K562 (cell line): Measurements from ENCODE around the gene GRSF1. TPM values are rescaled to one million over a fixed set of nuclear protein-coding genes. Genes with fewer than 3 reads are reported as not detected.

ENCODE experiments used
- CREM ChIP-seq: IDR thresholded peaks from 2 replicates; pipeline ENCODE4 v1.6.1; 2014; ENCODE audit warnings: antibody characterized with exemption, low read depth
- ESRRA ChIP-seq: fragments of 450-650 bp; IDR thresholded peaks from 2 replicates; pipeline ENCODE4 v1.6.1; 2014; ENCODE audit warnings: low read depth, mild to moderate bottlenecking, moderate library complexity, borderline replicate concordance
- FOXJ3 ChIP-seq: sonication (generic); formaldehyde crosslinking; IDR thresholded peaks from 2 replicates; pipeline ENCODE4 v1.4.0; 2020; ENCODE audit warnings: mild to moderate bottlenecking, missing genetic modification reagents
- JUND ChIP-seq, 2 experiments: IDR thresholded peaks; 2 replicates in 1 of 2; 3 replicates in 1 of 2; pipeline ENCODE4 v1.6.1; 2011; ENCODE audit warnings: borderline replicate concordance in 2 of 2, low read depth in 2 of 2, low read length in 2 of 2, improper control_type of control experiment in 1 of 2, missing biosample characterization in 1 of 2, missing genetic modification characterization in 1 of 2, missing genetic modification reagents in 1 of 2
- NR0B1 ChIP-seq: fragments of 450-650 bp; IDR thresholded peaks from one replicate; pipeline ENCODE4 v1.6.1; 2018; ENCODE audit warnings: mild to moderate bottlenecking, moderate library complexity; ENCODE audit not compliant: partially characterized antibody
- NR2C2 ChIP-seq, 2 experiments: fragments of 200-800 bp in 1 of 2; sonication (Bioruptor generic) in 1 of 2; sonication (generic) in 1 of 2; formaldehyde crosslinking in 1 of 2; IDR thresholded peaks; 2 replicates each; pipeline versions ENCODE4 v1.6.1 to v1.8.0; 2016 to 2022; ENCODE audit warnings: mild to moderate bottlenecking in 1 of 2, missing compliant biosample characterization in 1 of 2, missing genetic modification characterization in 1 of 2, missing genetic modification reagents in 1 of 2
- NR3C1 ChIP-seq: sonication (generic); formaldehyde crosslinking; IDR thresholded peaks from 2 replicates; pipeline ENCODE4 v1.8.1; 2022; ENCODE audit warnings: missing genetic modification reagents
- POLR3A ChIP-seq: IDR thresholded peaks from 2 replicates; pipeline ENCODE4 v1.6.1; 2011; ENCODE audit warnings: borderline replicate concordance, mild to moderate bottlenecking, moderate library complexity; ENCODE audit not compliant: insufficient read length, insufficient read depth; ENCODE audit errors: extremely low read depth
- RBBP5 ChIP-seq: fragments of 200-600 bp; sonication (generic); IDR thresholded peaks from 2 replicates; pipeline ENCODE4 v1.6.1; 2012; ENCODE audit warnings: borderline replicate concordance, mild to moderate bottlenecking, low read length, control low read depth, inconsistent platforms; ENCODE audit not compliant: insufficient read depth, poor library complexity, severe bottlenecking
- TAF15 ChIP-seq: fragments of 200-400 bp; formaldehyde crosslinking; IDR thresholded peaks from 2 replicates; pipeline ENCODE4 v1.6.1; 2017; ENCODE audit warnings: mild to moderate bottlenecking, low read depth, low read length, moderate library complexity
- THRA ChIP-seq: fragments of 450-650 bp; IDR thresholded peaks from 2 replicates; pipeline ENCODE4 v1.6.1; 2017; ENCODE audit warnings: mild to moderate bottlenecking, moderate library complexity
- ZBTB49 ChIP-seq: sonication (generic); formaldehyde crosslinking; IDR thresholded peaks from 2 replicates; pipeline ENCODE4 v1.8.0; 2022; ENCODE audit warnings: missing genetic modification reagents, mild to moderate bottlenecking, borderline replicate concordance
- ZHX1 ChIP-seq: fragments of 150-350 bp; conservative IDR thresholded peaks from 2 replicates; pipeline ENCODE4 v1.6.1; 2014; ENCODE audit warnings: low read length
- ZKSCAN1 ChIP-seq: fragments of 150-350 bp; IDR thresholded peaks from 2 replicates; pipeline ENCODE4 v1.6.1; 2016; ENCODE audit warnings: low read depth, low read length
- ZNF655 ChIP-seq: fragments of 250-450 bp; sonication (Bioruptor Pico); IDR thresholded peaks from 2 replicates; pipeline ENCODE4 v1.5.0; 2021
- polyA plus RNA-seq, 8 experiments: library from polyadenylated mRNA; depleted of rRNA in 4 of 8; stranded (reverse) in 5 of 8; unstranded in 3 of 8; fragments of >200 nt; fragmentation: Nextera tagmentation in 2 of 8; fragmentation: Illumina TruSeq in 1 of 8; extraction: Ambion mirVana in 2 of 8; extraction: Trizol in 1 of 8; gene quantifications; 2 replicates each; pipeline versions ENCODE4 v1.2.1 to v1.2.3, GENCODE V29; 2011 to 2014; ENCODE audit warnings: inconsistent platforms in 1 of 8, missing spikeins in 1 of 8
- total RNA-seq, 7 experiments: library from RNA; depleted of rRNA in 6 of 7; stranded (reverse); fragments of >200 nt in 6 of 7; fragmentation: Illumina TruSeq in 2 of 7; extraction: Trizol in 2 of 7; gene quantifications; 2 replicates each; pipeline versions ENCODE4 v1.2.1 to v1.2.3, GENCODE V29; 2011 to 2021; ENCODE audit warnings: low replicate concordance in 1 of 7

GRSF1 gene
- total and polyA plus RNA-seq, 9 of the 15 experiments (the other 6 are each of a cell fraction or from before 2014, with no cell fraction given), result 33.0 to 105 (median 76.0) TPM

- TF ChIP-seq NR0B1, result no peak
- TF ChIP-seq CREM, result peak; percentile 32; the same call in 1 of the 2 replicates
- no peak for TF ChIP-seq TAF15
- no peak for TF ChIP-seq ZBTB49
- TF ChIP-seq ZNF655 (CRISPR knock-in tag), result no peak
- peak; percentile 89 for TF ChIP-seq ESRRA
- 0 out of 2 replicates have a peak, but pooled peaks have one; percentile 32 for TF ChIP-seq NR3C1
- TF ChIP-seq FOXJ3, result no peak
- TF ChIP-seq JUND (IDR thresholded peaks at IDR 0.05; ENCODE audit: borderline replicate concordance, low read depth, low read length), result no peak
- TF ChIP-seq JUND (tag; IDR thresholded peaks at IDR 0.05; ENCODE audit: borderline replicate concordance, low read depth, low read length), result no peak
- no peak for TF ChIP-seq THRA
- no peak for TF ChIP-seq ZKSCAN1
- TF ChIP-seq RBBP5, result peak; percentile 88
- 0 out of 2 replicates have a peak, but pooled peaks have one; percentile 11 for TF ChIP-seq NR2C2 (CRISPR knock-in tag; IDR thresholded peaks at IDR 0.05)
- no peak for TF ChIP-seq NR2C2 (tag; IDR thresholded peaks at IDR 0.05)
- TF ChIP-seq ZHX1, result no peak
- TF ChIP-seq POLR3A, result no peak
Measured at GRCh38 chr4:70838666-70839588, 763 bp downstream of the GRSF1 start (continued).
